DMS79 (cell line): ENCODE measurements around the gene KRTAP16-1.
"Not testable (repeated sequence)": the region's sequence is repeated elsewhere in the genome, so short reads cannot be mapped to it uniquely, and the experiment has no call there.

Experiments
- DNase-seq: peaks from one replicate; lab custom pipeline; 2025; lab: John Stamatoyannopoulos, UW

KRTAP16-1 gene

GRCh38 chr17:41308918-41309359, at the start of gene KRTAP16-1:
Gene KRTAP16-1, minus strand, starts transcription at chr17:41309309. Its CDS starts 56 bp downstream, at chr17:41309253.
- no peak for DNase-seq

GRCh38 chr17:41354536-41354935, 45.4 kb upstream of the KRTAP16-1 start:
- no peak for DNase-seq

- no peak for DNase-seq
Measured at GRCh38 chr17:41352597-41353366, 43.7 kb upstream of the KRTAP16-1 start.

GRCh38 chr17:41351177-41351576, 42.1 kb upstream of the KRTAP16-1 start:
- no peak for DNase-seq

- DNase-seq, result not testable (repeated sequence)
Measured at GRCh38 chr17:41350381-41350878, 41.3 kb upstream of the KRTAP16-1 start, which contains the start of gene KRT33A. Gene KRT33A, minus strand, starts transcription at chr17:41350828. Its CDS starts 61 bp downstream, at chr17:41350767.

- no peak for DNase-seq
Measured at GRCh38 chr17:41347869-41348760, 39.0 kb upstream of the KRTAP16-1 start.

- not testable (repeated sequence) for DNase-seq
Measured at GRCh38 chr17:41346421-41346820, 37.3 kb upstream of the KRTAP16-1 start.

GRCh38 chr17:41345992-41346391, 36.9 kb upstream of the KRTAP16-1 start:
- no peak for DNase-seq

- no peak for DNase-seq
Measured at GRCh38 chr17:41343029-41343428, 33.9 kb upstream of the KRTAP16-1 start.

GRCh38 chr17:41340934-41341861, 32.1 kb upstream of the KRTAP16-1 start:
- DNase-seq, result no peak

- peak; percentile 76 for DNase-seq
Measured at GRCh38 chr17:41340494-41340893, 31.4 kb upstream of the KRTAP16-1 start.

GRCh38 chr17:41339571-41340172, 30.6 kb upstream of the KRTAP16-1 start:
- DNase-seq, result no peak

GRCh38 chr17:41338961-41339485, 29.9 kb upstream of the KRTAP16-1 start:
- peak; percentile 18 for DNase-seq

- no peak for DNase-seq
Measured at GRCh38 chr17:41335747-41336146, 26.6 kb upstream of the KRTAP16-1 start.

GRCh38 chr17:41334385-41335305, 25.5 kb upstream of the KRTAP16-1 start:
- no peak for DNase-seq

GRCh38 chr17:41333836-41334235, 24.7 kb upstream of the KRTAP16-1 start:
- DNase-seq, result no peak

GRCh38 chr17:41333098-41333497, 24.0 kb upstream of the KRTAP16-1 start:
- DNase-seq, result no peak

GRCh38 chr17:41332239-41332638, 23.1 kb upstream of the KRTAP16-1 start:
- DNase-seq, result no peak

- DNase-seq, result no peak
Measured at GRCh38 chr17:41331606-41332005, 22.5 kb upstream of the KRTAP16-1 start.
